Measurements from ENCODE around the gene KLF15. TPM values are rescaled to one million over a fixed set of nuclear protein-coding genes. Genes with fewer than 3 reads are reported as not detected.

Gene KLF15
- total RNA-seq, 1 experiment from 2014 or later: not detected

- Histone ChIP-seq H3K4me3 (ENCODE audit: low read length) (no peak overlapping the region), H3K27me3 (ENCODE audit: low read length) (peaks cover 11% of the 10 kb centered on the region; the same call in 1 of the 2 replicates), H3K36me3 (ENCODE audit: low read depth, low read length) (no peaks in the 10 kb centered on the region), H2AFZ (ENCODE audit: low read length) (no peak overlapping the region), H3K9me3 (ENCODE audit: low read length) (no peaks in the 10 kb centered on the region), H3K9ac (ENCODE audit: low read length) (no peak overlapping the region), H3K4me2 (ENCODE audit: low read length) (no peak overlapping the region), H3K4me1 (ENCODE audit: insufficient read depth, low read length) (no peaks in the 10 kb centered on the region), H3K27ac (ENCODE audit: low read length) (no peak overlapping the region), H3F3A (ENCODE audit: low read length, unreplicated experiment) (no peaks in the 10 kb centered on the region), H3K79me2 (ENCODE audit: low read length) (no peaks in the 10 kb centered on the region), H4K20me1 (ENCODE audit: low read length) (no peaks in the 10 kb centered on the region), H3K9me2 (replicated peaks; ENCODE audit: low read length) (no peaks in the 10 kb centered on the region)
- BruUV-seq (replicated peaks): no TSS peak
- ChIA-PET CTCF (no interaction called here), POLR2A (ENCODE audit: unreplicated experiment) (no interaction called here)
- DNase-seq (no peak), ATAC-seq (no peak)
- intact Hi-C loops (cut with micrococcal nuclease): no loop called here
- TF ChIP-seq, protein P1, sequence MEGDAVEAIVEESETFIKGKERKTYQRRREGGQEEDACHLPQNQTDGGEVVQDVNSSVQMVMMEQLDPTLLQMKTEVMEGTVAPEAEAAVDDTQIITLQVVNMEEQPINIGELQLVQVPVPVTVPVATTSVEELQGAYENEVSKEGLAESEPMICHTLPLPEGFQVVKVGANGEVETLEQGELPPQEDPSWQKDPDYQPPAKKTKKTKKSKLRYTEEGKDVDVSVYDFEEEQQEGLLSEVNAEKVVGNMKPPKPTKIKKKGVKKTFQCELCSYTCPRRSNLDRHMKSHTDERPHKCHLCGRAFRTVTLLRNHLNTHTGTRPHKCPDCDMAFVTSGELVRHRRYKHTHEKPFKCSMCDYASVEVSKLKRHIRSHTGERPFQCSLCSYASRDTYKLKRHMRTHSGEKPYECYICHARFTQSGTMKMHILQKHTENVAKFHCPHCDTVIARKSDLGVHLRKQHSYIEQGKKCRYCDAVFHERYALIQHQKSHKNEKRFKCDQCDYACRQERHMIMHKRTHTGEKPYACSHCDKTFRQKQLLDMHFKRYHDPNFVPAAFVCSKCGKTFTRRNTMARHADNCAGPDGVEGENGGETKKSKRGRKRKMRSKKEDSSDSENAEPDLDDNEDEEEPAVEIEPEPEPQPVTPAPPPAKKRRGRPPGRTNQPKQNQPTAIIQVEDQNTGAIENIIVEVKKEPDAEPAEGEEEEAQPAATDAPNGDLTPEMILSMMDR (conservative IDR thresholded peaks at IDR 0.05; ENCODE audit: low read depth, low read length): no peak
- no peak for TF ChIP-seq EZH2 (IDR thresholded peaks at IDR 0.05; ENCODE audit: low read length, unreplicated experiment)
- TF ChIP-seq EZH2phosphoT487 (IDR thresholded peaks at IDR 0.05; ENCODE audit: borderline replicate concordance, low read length): no peak
These were observed 20.0 kb upstream of the KLF15 start for GRCh38 chr3:126377211-126377610.

- H3K4me2 ChIP-seq (ENCODE audit: low read length): no peak overlapping the region
- no peaks in the 10 kb centered on the region for H4K20me1 ChIP-seq (ENCODE audit: low read length)
- intact Hi-C loops (cut with micrococcal nuclease): no loop called here
- no peaks in the 10 kb centered on the region for H3K9me2 ChIP-seq (replicated peaks; ENCODE audit: low read length)
- H3K79me2 ChIP-seq (ENCODE audit: low read length): no peaks in the 10 kb centered on the region
- no peak for TF ChIP-seq EZH2phosphoT487 (IDR thresholded peaks at IDR 0.05; ENCODE audit: borderline replicate concordance, low read length)
- TF ChIP-seq EZH2 (IDR thresholded peaks at IDR 0.05; ENCODE audit: low read length, unreplicated experiment): no peak
- TF ChIP-seq, protein P1 (conservative IDR thresholded peaks at IDR 0.05; ENCODE audit: low read depth, low read length): no peak
- no peak overlapping the region for H2AFZ ChIP-seq (ENCODE audit: low read length)
- H3K27ac ChIP-seq (ENCODE audit: low read length): no peak overlapping the region
- ChIA-PET CTCF (no interaction called here), POLR2A (ENCODE audit: unreplicated experiment) (no interaction called here)
- DNase-seq (no peak), ATAC-seq (no peak)
- no peak overlapping the region for H3K9ac ChIP-seq (ENCODE audit: low read length)
- BruUV-seq (replicated peaks): no TSS peak
- H3K9me3 ChIP-seq (ENCODE audit: low read length): no peaks in the 10 kb centered on the region
- no peaks in the 10 kb centered on the region for H3K36me3 ChIP-seq (ENCODE audit: low read depth, low read length)
- no peak overlapping the region for H3K4me3 ChIP-seq (ENCODE audit: low read length)
- H3K4me1 ChIP-seq (ENCODE audit: insufficient read depth, low read length): no peaks in the 10 kb centered on the region
- H3K27me3 ChIP-seq (ENCODE audit: low read length): peaks cover 11% of the 10 kb centered on the region; the same call in 1 of the 2 replicates
- no peaks in the 10 kb centered on the region for H3F3A ChIP-seq (ENCODE audit: low read length, unreplicated experiment)
These were observed 19.2 kb upstream of the KLF15 start for GRCh38 chr3:126376444-126376843.

- no peak overlapping the region for H3K4me2 ChIP-seq (ENCODE audit: low read length)
- H3K9me2 ChIP-seq (replicated peaks; ENCODE audit: low read length): no peaks in the 10 kb centered on the region
- no peak for TF ChIP-seq EZH2phosphoT487 (IDR thresholded peaks at IDR 0.05; ENCODE audit: borderline replicate concordance, low read length)
- TF ChIP-seq, protein P1 (conservative IDR thresholded peaks at IDR 0.05; ENCODE audit: low read depth, low read length): no peak
- no peak for TF ChIP-seq EZH2 (IDR thresholded peaks at IDR 0.05; ENCODE audit: low read length, unreplicated experiment)
- POLR2A ChIA-PET (ENCODE audit: unreplicated experiment): no interaction called here
- no peak overlapping the region for H3K4me3 ChIP-seq (ENCODE audit: low read length)
- no peak overlapping the region for H3K27ac ChIP-seq (ENCODE audit: low read length)
- no peak overlapping the region for H3K9ac ChIP-seq (ENCODE audit: low read length)
- ATAC-seq (no peak), DNase-seq (no peak)
- H3K36me3 ChIP-seq (ENCODE audit: low read depth, low read length): no peaks in the 10 kb centered on the region
- H3K79me2 ChIP-seq (ENCODE audit: low read length): no peaks in the 10 kb centered on the region
- no TSS peak for BruUV-seq (replicated peaks)
- no peak overlapping the region for H2AFZ ChIP-seq (ENCODE audit: low read length)
- no peaks in the 10 kb centered on the region for H3K4me1 ChIP-seq (ENCODE audit: insufficient read depth, low read length)
- no peaks in the 10 kb centered on the region for H4K20me1 ChIP-seq (ENCODE audit: low read length)
- peaks cover 8% of the 10 kb centered on the region; the same call in 1 of the 2 replicates for H3K27me3 ChIP-seq (ENCODE audit: low read length)
- CTCF ChIA-PET: no interaction called here
- no peaks in the 10 kb centered on the region for H3K9me3 ChIP-seq (ENCODE audit: low read length)
- intact Hi-C loops (cut with micrococcal nuclease): no loop called here
- H3F3A ChIP-seq (ENCODE audit: low read length, unreplicated experiment): no peaks in the 10 kb centered on the region
These were observed 18.7 kb upstream of the KLF15 start for GRCh38 chr3:126375835-126376331.

Data from PC-3 (cell line).